NCI-H510A treated with DMSO at 0.1 percent for 48 hours (cell line): ENCODE data around the gene DHX57.
"Not testable (repeated sequence)": the region's sequence is repeated elsewhere in the genome, so short reads cannot be mapped to it uniquely, and the experiment has no call there.

Experiments
- DNase-seq: peaks from one replicate; lab custom pipeline; 2025; lab: John Stamatoyannopoulos, UW

Gene DHX57

DNA sequence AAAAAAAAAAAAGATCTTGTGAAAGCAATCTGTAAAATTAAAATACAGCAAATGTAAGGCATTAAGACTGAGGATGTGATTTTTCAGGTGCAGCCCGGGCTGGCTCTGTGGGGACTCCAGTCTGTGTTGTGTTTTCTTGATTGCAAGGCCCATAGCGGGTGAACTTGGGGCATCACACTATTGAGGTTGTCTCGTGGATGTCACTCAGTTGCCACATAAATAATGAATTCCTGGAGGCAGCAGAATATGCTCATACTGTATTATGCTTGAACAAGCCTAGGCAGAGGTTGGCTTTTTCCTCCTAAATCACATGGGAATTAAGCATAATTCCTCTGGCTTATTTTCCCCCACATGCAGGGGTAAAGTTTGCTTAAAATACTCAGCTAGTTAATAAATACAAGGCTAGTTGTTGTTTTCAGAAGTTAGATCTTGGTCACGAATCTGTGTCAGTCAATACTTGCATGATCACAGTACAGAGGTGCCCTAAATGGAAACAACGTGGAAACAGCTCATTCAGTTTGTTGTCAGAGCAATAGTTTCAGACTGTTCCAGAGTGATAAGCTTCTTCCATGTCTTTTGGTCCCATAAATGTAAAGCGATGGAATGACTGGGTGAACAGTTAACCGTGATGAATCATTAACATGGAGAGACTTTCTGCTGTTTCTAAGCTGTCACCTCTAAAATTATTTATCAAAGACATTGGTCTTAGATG, 81.3 kb downstream of the DHX57 start:
- no peak for DNase-seq

DNA sequence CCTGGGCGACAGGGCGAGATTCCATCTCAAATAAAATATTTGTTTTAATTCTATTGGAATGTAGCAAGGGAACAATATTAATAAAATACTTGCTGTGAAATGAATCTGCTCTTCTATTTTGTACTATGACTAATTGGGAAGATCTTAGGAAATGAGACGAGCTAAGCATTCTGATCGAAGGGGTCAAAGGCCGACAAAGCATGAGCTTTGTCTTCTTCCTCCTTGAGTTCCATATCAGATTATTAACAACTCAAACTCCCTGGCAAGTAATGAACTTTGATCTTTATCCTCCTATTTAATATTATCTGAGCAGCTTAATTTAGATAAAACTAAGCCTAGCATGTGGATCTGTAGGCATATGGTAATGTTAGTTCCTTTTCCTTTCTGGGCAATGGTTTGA, 82.2 kb downstream of the DHX57 start:
- no peak for DNase-seq

DNA sequence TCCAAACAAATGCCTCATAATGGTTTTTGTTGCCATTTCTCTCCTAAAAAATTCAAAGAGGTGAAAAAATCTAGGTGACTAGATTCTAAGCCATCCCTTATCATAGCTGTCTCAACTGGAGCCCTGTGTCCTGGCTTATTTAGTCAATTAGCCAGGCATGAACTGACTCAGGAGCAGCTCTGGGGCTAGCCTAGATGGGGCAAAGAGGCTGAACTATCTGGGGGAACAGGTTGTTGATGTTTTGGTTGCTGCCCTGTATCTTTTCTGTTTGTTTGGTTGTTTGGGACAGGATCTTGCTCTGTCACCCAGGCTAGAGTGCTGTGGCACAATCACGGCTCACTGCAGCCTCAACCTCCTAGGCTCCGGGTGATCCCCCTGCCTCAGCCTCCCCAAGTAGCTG, 83.0 kb downstream of the DHX57 start:
- no peak for DNase-seq

DNA sequence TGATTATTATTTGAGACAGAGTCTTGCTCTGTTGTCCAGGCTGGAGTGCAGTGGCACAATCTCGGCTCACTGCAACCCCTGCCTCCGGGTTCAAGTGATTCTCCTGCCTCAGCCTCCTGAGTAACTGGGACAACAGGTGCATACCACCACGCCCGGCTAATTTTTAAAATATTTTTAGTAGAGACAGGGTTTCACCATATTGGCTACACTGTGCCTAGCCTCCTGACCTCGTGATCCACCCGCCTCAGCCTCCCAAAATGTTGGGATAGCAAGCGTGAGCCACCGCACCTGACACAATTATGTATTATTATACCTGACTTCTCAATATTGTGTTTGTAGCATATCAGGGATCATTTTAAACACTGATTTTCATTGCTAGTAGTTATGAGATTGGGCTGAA, 83.4 kb downstream of the DHX57 start:
- DNase-seq = not testable (repeated sequence)

DNA sequence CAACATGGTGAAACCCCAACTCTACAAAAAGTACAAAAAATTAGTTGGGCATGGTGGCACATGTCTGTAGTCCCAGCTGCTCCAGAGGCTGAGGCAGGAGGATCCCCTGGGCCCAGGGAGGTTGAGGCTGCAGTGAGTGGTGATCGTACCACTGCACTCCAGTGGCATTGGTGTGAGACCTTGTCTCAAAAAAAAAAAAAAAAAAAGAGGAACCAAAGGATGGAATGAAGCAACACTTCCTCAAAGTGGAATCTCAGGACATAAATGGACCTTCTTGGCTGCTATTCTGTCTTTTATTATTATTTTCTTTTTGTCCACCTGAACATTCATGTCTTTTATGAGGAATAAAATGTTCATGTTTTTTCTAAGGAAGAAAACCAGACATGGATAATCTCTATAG, 84.0 kb downstream of the DHX57 start:
- DNase-seq = no peak

DNA sequence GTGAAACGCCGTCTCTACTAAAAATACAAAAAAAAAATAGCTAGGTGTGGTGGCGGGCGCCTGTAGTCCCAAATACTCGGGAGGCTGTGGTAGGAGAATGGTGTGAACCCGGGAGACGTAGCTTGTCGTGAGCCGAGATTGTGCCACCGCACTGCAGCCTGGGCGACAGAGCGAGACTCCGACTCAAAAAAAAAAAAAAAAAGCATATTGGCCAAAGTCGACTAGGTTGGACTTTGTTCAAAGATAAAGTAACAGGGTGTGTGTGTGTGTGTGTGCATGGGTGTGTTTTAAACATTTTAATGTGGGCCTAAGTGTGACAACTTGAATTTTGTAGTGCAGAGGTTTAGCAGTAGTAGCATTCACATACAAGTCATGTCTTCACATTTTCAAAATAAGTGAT, 86.0 kb downstream of the DHX57 start:
- DNase-seq = no peak

DNA sequence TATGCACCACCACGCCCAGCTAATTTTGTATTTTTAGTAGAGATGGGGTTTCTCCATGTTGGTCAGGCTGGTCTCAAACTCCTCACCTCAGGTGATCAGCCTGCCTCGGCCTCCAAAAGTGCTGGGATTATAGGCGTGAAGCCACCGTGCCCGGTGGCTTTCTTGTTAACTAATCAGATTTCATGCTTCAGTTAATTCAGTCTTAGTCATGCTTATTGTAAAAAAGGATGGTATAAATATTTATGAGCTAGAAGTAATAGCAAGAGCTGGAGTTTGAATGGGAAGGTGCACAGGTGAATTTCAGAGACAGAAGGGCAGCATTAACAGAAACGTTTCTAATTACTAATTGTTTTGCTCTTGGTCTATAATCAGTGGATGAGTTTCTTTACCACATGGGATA, 87.4 kb downstream of the DHX57 start:
- no peak for DNase-seq

DNA sequence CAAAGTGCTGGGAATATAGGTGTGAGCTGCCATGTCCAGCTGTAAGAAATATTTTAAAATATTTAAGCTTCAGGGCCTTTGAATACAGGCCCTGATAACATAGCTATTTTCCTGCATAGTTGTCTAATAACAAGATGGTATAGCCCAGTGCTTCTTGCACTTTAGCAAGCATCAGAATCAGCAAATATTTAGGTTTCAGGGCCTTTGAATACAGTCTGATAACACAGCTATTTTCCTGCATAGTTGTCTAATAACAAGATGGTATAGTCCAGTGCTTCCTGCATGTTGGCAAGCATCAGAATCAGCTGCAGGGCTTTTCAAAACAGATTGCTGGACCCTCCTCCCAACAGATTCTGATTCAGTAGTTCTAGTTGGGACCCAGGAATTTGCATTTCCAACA, 92.1 kb downstream of the DHX57 start:
- no peak for DNase-seq

DNA sequence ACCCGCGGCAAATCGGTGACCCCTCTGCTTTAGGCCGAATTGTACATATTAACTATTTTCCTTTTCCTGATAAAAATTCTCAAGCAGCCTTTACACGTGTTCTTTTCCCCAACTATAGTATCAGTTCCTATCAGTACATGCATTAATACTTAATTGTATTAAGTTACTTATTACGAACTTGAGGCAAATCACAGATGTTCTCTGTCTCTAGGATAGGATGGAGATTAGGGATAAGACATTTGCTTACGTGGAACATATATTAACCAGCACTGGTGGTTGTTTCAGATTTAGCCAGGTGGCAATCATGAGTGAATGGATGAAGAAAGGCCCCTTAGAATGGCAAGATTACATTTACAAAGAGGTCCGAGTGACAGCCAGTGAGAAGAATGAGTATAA, 97.0 kb downstream of the DHX57 start:
- DNase-seq = no peak

DNA sequence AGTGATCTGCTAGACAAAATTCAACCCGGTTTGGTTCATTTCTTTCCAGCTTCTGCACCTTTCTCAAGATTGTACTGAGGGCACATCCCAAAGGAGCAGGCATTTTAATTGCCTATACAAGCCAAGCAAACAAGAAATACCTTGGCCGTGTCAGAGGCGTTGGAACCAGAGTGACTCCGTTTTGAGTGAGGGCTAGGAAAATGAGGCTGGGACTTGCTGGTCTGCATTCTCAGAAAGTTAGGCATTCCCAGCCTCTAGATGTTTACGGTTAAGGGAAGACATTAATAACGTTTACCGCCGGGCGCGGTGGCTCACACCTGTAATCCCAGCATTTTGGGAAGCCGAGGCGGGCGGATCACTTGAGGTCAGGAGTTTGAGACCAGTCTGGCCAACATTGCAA, 99.2 kb downstream of the DHX57 start:
- no peak for DNase-seq

DNA sequence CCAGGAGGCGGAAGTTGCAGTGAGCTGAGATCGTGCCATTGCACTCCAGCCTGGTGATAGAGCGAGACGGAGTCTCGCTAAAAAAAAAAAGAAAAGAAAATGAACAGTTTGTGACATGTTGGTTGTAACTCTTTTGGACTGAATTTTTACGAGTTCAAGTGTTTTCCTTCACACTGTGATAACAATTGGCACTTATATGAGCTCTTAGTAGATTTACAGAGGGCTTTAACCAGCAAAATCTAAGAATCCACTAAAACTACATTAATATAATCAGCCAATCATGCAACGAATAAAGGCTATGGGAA, 99.9 kb downstream of the DHX57 start:
- no peak for DNase-seq

DNA sequence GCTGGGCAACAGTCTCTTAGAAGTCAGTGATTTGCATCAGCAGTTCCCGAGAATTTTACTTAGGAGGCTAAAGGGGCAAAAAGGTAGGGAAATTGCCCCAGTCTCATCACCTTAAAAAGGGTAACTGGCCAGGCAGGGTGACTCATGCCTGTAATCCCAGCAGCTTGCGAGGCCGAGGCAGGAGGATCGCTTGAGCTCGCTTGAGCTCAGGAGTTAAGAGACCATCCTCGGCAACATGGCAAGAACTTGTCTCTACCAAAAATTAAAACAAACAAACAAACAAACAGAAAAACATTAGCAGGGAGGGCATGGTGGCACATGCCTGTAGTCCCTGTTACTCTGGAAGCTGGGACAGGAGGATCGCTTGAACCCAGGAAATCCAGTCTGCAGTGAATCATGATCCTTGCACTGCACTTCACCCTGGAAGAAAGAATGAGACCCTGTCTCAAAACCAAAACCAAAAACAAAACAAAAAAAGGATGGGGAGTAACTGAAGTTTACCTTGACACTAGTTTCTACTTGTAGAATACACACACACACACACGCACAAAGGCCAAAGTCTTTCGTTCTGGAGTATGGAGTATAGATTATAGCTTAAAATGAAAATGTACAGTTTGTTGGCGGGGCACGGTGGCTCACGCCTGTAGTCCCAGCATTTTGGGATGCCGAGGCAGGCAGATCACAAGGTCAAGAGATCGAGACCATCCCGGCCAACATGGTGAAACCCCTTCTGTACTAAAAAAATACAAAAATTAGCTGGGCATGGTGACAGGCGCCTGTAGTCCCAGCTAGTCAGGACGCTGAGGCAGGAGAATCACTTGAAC, 100.4 kb downstream of the DHX57 start:
- no peak for DNase-seq

DNA sequence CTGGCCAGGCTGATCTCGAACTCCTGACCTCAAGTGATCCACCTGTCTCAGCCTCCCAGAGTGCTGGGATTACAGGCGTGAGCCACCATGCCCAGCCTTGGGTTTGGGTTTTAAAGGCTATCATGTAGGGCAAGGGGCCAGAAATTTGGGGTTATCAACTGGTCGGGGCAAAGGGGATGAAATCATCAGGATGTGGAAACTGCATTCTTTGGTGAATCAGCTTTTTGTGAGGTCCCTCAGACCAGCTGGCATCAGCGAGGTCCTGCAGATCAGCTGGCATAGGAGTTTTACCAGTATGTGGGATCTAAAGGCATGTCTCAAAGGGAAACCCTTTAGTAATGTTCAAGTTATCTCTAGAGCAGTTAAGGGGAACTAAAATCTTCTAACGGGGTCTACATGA, 104.1 kb downstream of the DHX57 start:
- DNase-seq = no peak

DNA sequence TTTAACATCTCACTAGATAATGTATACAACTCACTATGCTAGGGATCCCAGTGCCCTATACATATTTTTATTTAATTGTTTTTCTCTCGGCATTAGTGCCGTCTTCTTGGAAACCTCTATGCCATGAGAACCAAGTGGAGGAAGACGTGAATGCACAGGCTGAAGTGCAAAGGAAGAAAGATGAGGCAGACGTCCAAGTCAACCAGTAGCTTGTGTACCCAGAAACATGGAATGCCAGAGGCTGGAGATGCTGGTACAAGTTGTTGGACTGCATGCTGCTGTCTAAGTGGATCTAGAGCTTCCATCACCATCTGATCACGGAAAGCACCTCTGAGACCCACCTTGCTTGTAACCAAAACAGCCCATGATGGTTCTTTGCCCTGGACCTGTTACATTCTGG, 110.2 kb downstream of the DHX57 start:
- no peak for DNase-seq

DNA sequence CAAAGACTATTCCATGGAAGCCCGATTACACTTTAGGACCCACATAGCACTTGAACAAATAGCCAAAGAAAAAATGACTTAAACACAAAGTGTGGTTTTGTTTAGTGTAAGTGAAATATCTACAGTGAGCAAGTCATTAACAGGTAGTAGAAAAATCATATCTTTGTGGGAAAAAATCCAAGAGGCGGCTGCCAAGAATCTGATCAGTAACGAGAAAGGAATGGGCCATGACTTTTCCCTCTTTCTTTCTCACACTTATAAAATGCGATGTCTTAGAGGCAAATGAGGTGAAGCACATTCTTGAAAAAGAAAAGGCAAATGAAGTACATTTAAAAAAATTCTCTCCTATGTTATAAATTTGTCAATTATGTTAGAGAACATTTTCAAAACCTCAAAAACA, 110.6 kb downstream of the DHX57 start:
- DNase-seq = no peak

DNA sequence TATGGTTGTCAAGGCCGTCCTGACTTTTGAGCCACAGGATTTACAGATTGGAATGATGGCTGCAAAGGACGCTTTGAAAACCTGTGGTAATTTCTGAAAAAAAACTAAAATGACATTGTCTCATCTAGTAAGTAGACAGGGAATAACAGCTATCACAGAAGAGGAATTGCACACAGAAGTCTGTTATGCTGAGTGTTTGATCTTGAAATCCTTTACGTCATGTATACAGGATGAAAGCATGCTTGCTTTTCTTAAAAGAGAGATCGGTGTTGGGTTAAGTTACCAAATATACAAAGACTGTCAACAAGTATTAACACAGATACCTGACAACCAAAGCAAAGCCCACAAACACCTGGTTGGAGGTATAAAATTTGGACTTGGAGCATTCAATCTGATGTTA, 112.0 kb downstream of the DHX57 start:
- DNase-seq = no peak

DNA sequence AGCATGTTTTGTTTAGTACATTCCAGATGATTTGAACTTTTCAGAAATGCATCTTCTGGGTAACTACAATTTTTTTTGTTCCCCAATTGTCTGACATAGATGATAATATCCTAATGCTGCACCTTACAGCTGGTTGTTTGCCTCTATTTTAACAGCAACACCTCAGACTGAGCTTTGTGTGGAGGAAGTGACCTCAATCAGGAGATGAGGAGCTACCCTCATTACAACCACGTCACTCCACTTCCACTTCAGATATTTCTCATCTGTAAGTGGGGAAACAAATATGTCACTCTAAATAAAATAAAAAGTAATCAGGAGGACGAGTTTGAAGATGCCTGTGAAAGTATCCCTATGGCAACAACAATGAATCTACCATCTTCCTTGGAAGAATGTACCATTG, 112.5 kb downstream of the DHX57 start:
- DNase-seq = no peak

DNA sequence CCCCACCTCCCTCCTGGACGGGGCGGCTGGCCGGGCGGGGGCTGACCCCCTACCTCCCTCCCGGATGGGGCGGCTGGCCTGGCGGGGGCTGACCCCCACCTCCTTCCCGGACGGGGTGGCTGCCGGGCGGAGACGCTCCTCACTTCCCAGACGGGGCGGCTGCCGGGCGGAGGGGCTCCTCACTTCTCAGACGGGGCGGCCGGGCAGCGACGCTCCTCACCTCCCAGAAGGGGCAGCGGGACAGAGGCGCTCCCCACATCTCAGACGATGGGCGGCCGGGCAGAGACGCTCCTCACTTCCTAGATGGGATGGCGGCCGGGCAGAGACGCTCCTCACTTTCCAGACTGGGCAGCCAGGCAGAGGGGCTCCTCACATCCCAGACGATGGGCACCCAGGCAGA, 119.8 kb downstream of the DHX57 start:
- not testable (repeated sequence) for DNase-seq

DNA sequence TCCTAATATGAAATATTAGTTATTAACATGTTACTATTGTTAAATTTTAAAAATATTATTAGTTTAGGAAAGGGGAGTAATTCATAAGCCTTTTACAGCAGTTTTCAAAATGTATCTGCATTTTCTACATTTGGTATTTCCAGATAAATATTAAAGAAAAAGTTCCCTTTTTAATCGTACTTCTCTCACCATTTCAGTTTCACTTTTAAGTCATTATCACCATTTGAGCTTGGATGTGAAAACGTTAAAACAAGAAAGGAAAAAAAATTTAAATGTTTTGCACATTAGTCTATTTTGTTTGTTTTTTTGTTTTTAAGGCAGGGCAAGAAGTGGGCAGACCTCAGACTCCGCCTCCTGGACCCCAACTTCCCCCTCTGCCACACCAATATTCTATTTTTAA, 121.2 kb downstream of the DHX57 start:
- no peak for DNase-seq

DNA sequence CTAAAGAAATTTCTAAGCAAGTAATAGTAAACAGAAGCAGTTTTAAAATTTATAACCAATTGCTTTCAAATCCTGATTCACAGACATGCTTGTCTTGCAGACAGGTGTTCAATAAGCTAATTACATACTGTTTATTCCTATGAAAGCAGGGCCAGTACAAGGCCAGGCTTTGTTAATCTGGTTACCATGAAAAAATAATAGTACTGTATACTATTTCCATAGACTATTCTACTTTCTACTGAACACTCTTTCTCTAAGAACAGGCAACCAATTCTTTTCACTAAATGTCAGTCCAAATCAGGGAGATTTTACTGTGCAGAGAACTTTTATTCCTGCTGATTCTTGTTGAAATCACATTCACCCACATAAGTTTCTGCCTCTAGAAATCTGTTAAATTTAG, 121.7 kb downstream of the DHX57 start:
- no peak for DNase-seq

DNA sequence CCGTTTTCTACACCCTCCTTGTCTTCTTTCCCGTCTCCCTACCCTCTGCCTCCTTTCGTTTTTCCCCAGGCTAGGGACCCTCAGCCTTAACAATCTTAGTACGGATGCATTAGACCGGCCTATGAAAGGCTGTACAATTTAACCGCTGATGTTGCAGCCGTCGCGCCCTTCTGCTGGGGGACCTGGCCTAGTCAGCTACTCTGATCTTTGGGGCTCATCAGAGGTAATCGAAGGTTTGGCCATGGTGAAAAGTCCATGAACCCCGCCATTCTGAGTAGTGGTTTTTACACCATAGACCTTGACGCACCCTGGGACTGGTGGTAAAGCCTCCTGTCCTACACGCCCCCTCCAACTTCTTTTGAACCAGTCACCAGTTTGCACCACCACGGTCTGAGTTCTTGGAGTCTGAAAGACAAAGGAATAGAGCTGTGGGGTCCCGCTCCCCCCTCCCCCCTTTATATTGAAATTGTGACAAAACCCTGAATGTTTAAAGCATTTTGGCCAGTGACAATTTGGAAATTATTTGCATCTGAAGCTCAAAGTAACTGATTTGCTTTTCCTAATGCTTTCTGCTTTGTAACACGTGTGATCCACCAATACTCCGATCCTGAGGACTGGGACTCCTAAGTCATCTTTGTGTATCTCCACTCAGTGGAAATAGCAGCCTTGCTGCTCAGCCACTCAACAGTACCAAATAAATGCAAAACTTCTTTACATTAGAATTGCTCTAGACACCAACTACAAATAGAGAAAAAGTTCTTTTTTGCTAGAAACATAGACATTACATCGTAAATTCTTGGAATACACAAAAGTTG, 123.9 kb downstream of the DHX57 start:
- peak; percentile 69 for DNase-seq

DNA sequence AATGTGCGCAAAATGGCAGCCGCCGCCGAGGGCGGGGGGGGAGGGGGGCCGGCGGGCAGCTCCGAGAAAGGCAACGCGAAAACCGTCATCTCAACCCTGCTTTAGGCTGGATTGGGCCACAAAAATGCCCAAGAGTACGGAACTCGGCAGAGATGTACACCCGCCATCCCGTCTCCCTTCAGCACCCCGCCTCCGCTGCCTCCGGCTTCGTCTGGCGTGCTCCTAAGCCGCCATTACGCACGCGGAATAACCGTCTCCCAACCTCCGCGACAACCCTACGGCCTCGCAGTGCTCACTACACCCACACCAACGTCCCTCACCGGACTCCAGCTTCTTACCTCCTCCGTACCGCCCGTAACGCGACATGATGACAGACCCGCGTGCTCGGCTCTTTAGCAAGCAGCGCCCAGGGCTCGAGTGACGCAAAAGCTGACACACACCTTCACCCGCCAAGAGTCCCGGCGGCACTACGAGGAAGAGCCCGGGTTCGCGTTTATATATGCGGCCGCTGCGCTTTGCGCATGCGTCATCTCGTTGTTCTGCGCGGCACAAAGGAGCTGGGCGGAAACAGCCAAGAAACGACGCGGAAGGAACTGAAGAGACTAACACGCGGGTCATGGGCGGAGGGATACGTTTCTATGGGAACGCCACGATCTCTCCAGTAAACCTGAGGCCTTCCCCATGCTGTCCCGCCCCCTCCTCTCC, 124.7 kb downstream of the DHX57 start, which contains the start of gene SRSF7:
SRSF7 (minus strand) TSS at position 471 of the 705 bp plus-strand sequence; CDS start at position 366, 105 bp downstream.
- peak; percentile 98 for DNase-seq
